Middle frontal gyrus (tissue), 1 donor: ENCODE results near the gene GCKR.

ENCODE experiments used
- DNase-seq: peaks from one replicate; pipeline ENCODE4 v3.0.0-alpha.2; 2015; ENCODE audit warnings: low spot score; ENCODE audit errors: extremely low spot score

Gene GCKR

GRCh38 chr2:27572439-27572838 lies 75.8 kb downstream of the GCKR start:
- DNase-seq, result no peak

- no peak for DNase-seq
These were observed 76.4 kb downstream of the GCKR start for GRCh38 chr2:27572998-27573429.
